WTC11 (cell line): ENCODE results near the gene R3HDM1. TPM values are rescaled to one million over a fixed set of nuclear protein-coding genes. Genes with fewer than 3 reads are reported as not detected.

Experiments
- ATAC-seq: fragments of 200-7000 bp; cut with Tn5 transposase; 2 replicates; pipeline ENCODE4 v1.10.0; 2021; ENCODE audit warnings: mild to moderate bottlenecking, moderate library complexity
- CTCF ChIA-PET: fragments of 300-600 bp; sonication (Branson Sonifier 250); formaldehyde crosslinking; loops from one replicate; lab custom pipeline; 2021; ENCODE audit warnings: antibody characterized with exemption; lab: Charles Lee
- POLR2A ChIA-PET: fragments of 350-600 bp; sonication (Branson Sonifier 250); formaldehyde crosslinking; loops from one replicate; lab custom pipeline; 2021; ENCODE audit warnings: antibody characterized with exemption; lab: Charles Lee
- DNase-seq: peaks from one replicate; pipeline ENCODE4 v3.0.0; 2021; ENCODE audit warnings: low spot score
- H3K27ac Mint-ChIP-seq: 2 replicates; pipeline ENCODE4 v1.8.0; 2021; ENCODE audit warnings: mixed read lengths
- H3K27me3 Mint-ChIP-seq: 2 replicates; pipeline ENCODE4 v1.8.0; 2021; ENCODE audit warnings: low read depth, mild to moderate bottlenecking, moderate library complexity, mixed read lengths
- H3K36me3 Mint-ChIP-seq: 2 replicates; pipeline ENCODE4 v1.8.0; 2021; ENCODE audit warnings: mixed read lengths
- H3K4me1 Mint-ChIP-seq: 2 replicates; pipeline ENCODE4 v1.8.0; 2022; ENCODE audit warnings: mixed read lengths
- H3K4me3 Mint-ChIP-seq: 2 replicates; pipeline ENCODE4 v1.8.0; 2021; ENCODE audit warnings: mild to moderate bottlenecking, moderate library complexity, mixed read lengths
- H3K9me3 Mint-ChIP-seq: 2 replicates; pipeline ENCODE4 v1.8.0; 2021; ENCODE audit warnings: mixed read lengths
- EMX1 ChIP-seq: fragments of 250-450 bp; sonication (Bioruptor Pico); IDR thresholded peaks from 2 replicates; pipeline ENCODE4 v1.8.0; 2021; ENCODE audit warnings: mild to moderate bottlenecking
- ESRRA ChIP-seq: sonication (generic); formaldehyde crosslinking; IDR thresholded peaks from 2 replicates; pipeline ENCODE4 v1.8.1; 2022; ENCODE audit warnings: mild to moderate bottlenecking, missing genetic modification reagents, borderline replicate concordance
- ETV6 ChIP-seq: sonication (generic); formaldehyde crosslinking; IDR thresholded peaks from 2 replicates; pipeline ENCODE4 v1.8.1; 2022; ENCODE audit warnings: mild to moderate bottlenecking, missing genetic modification reagents
- GABPB1 ChIP-seq: sonication (generic); formaldehyde crosslinking; IDR thresholded peaks from 2 replicates; pipeline ENCODE4 v1.8.1; 2023; ENCODE audit warnings: mild to moderate bottlenecking, missing genetic modification reagents
- KAT7 ChIP-seq: sonication (generic); formaldehyde crosslinking; IDR thresholded peaks from 2 replicates; pipeline ENCODE4 v1.8.1; 2023; ENCODE audit warnings: missing genetic modification reagents, mild to moderate bottlenecking, borderline replicate concordance
- MLX ChIP-seq: sonication (generic); formaldehyde crosslinking; IDR thresholded peaks from 2 replicates; pipeline ENCODE4 v1.8.1; 2023; ENCODE audit warnings: mild to moderate bottlenecking, missing genetic modification reagents, moderate library complexity
- NR1H2 ChIP-seq: sonication (generic); formaldehyde crosslinking; IDR thresholded peaks from 2 replicates; pipeline ENCODE4 v1.9.0; 2021; ENCODE audit warnings: mild to moderate bottlenecking, moderate library complexity, missing genetic modification reagents
- SOX15 ChIP-seq: fragments of 250-450 bp; sonication (Bioruptor Pico); IDR thresholded peaks from 2 replicates; pipeline ENCODE4 v1.9.0; 2021; ENCODE audit warnings: mild to moderate bottlenecking
- SP1 ChIP-seq: sonication (generic); formaldehyde crosslinking; conservative IDR thresholded peaks from 2 replicates; pipeline ENCODE4 v1.8.1; 2022; ENCODE audit warnings: missing genetic modification reagents
- TP53 ChIP-seq: sonication (generic); formaldehyde crosslinking; IDR thresholded peaks from 2 replicates; pipeline ENCODE4 v1.8.1; 2023; ENCODE audit warnings: mild to moderate bottlenecking, missing genetic modification reagents
- ZBTB43 ChIP-seq: sonication (generic); formaldehyde crosslinking; IDR thresholded peaks from 2 replicates; pipeline ENCODE4 v1.8.1; 2023; ENCODE audit warnings: mild to moderate bottlenecking, missing genetic modification reagents
- ZNF121 ChIP-seq: sonication (generic); formaldehyde crosslinking; IDR thresholded peaks from 2 replicates; pipeline ENCODE4 v1.8.0; 2023; ENCODE audit warnings: missing genetic modification reagents
- ZNF138 ChIP-seq: sonication (generic); formaldehyde crosslinking; conservative IDR thresholded peaks from 2 replicates; pipeline ENCODE4 v1.8.1; 2022; ENCODE audit warnings: mild to moderate bottlenecking, moderate library complexity, missing genetic modification reagents
- ZNF416 ChIP-seq: fragments of 250-450 bp; sonication (Bioruptor Pico); IDR thresholded peaks from 2 replicates; pipeline ENCODE4 v1.9.0; 2021; ENCODE audit warnings: mild to moderate bottlenecking, inconsistent platforms
- ZNF423 ChIP-seq: fragments of 250-450 bp; sonication (Bioruptor Pico); IDR thresholded peaks from 2 replicates; pipeline ENCODE4 v2.1.2; 2022; ENCODE audit warnings: mild to moderate bottlenecking, moderate library complexity
- ZNF671 ChIP-seq: fragments of 250-450 bp; sonication (Bioruptor Pico); IDR thresholded peaks from 2 replicates; pipeline ENCODE4 v1.8.0; 2021; ENCODE audit warnings: mild to moderate bottlenecking
- total RNA-seq: library from RNA; stranded (reverse); gene quantifications from 3 replicates; pipeline ENCODE4 v1.2.3, GENCODE V29; 2021
- TF ChIP-seq, protein P1 (sequence below): sonication (generic); formaldehyde crosslinking; IDR thresholded peaks from 2 replicates; pipeline ENCODE4 v1.8.0; 2022; ENCODE audit warnings: mild to moderate bottlenecking, missing genetic modification reagents
- TF ChIP-seq, protein P2 (sequence below): sonication (generic); formaldehyde crosslinking; IDR thresholded peaks from 2 replicates; pipeline ENCODE4 v1.8.1; 2023; ENCODE audit warnings: mild to moderate bottlenecking, moderate library complexity, missing genetic modification reagents
- TF ChIP-seq, protein P3 (sequence below): fragments of 250-450 bp; sonication (Bioruptor Pico); IDR thresholded peaks from 2 replicates; pipeline ENCODE4 v2.1.2; 2022; ENCODE audit warnings: mild to moderate bottlenecking, moderate library complexity
- TF ChIP-seq, protein P4 (sequence below): fragments of 250-450 bp; sonication (Bioruptor Pico); IDR thresholded peaks from 2 replicates; pipeline ENCODE4 v1.8.0; 2021; ENCODE audit warnings: mild to moderate bottlenecking
- TF ChIP-seq, protein P5 (sequence below): sonication (generic); formaldehyde crosslinking; conservative IDR thresholded peaks from 2 replicates; pipeline ENCODE4 v1.8.1; 2022; ENCODE audit warnings: mild to moderate bottlenecking, missing genetic modification reagents
- TF ChIP-seq, protein P6 (sequence below): sonication (generic); formaldehyde crosslinking; IDR thresholded peaks from 2 replicates; pipeline ENCODE4 v1.8.0; 2023; ENCODE audit warnings: missing genetic modification reagents
- TF ChIP-seq, protein P7 (sequence below): sonication (generic); formaldehyde crosslinking; IDR thresholded peaks from 2 replicates; pipeline ENCODE4 v1.8.1; 2023; ENCODE audit warnings: mild to moderate bottlenecking, missing genetic modification reagents, borderline replicate concordance
- TF ChIP-seq, protein P8 (sequence below): sonication (generic); formaldehyde crosslinking; conservative IDR thresholded peaks from 2 replicates; pipeline ENCODE4 v1.8.1; 2023; ENCODE audit warnings: mild to moderate bottlenecking, low read depth, missing genetic modification reagents, moderate library complexity

The R3HDM1 gene
- total RNA-seq, 1 experiment from 2014 or later: 58.4 TPM

DNA sequence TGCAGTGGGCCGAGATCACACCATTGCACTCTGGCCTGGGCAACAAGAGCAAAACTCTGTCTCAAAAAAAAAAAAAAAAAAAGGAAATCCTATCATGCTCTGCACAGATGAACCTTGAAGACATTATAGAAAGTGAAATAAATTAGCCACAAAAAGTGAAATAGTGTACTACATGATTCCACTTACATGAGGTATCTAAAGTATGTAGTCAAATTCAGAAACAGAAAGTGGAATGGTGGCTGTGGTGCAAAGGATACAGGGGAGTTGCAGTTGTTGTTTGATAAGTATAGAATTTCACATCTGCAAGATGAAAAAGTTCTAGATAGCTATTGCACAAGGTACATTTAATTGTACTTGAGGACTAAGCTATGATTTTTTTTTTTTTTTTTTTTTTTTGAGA, 5.5 kb upstream of the R3HDM1 start:
- CTCF ChIA-PET: no interaction called here

GRCh38 chr2:135528006-135528405, 3.3 kb upstream of the R3HDM1 start:
- ChIA-PET CTCF (interaction anchor here (0.7 kb wide), 1 partner anchor 1209 kb away, joined by 3 read pairs; no protein-coding TSS in a partner anchor), POLR2A (no interaction called here)
- no peaks in the 10 kb centered on the region for H3K27me3 Mint-ChIP-seq
- no peak for ATAC-seq
- H3K27ac Mint-ChIP-seq: no peak overlapping the region
- no peak for DNase-seq
- TF ChIP-seq, protein P1, sequence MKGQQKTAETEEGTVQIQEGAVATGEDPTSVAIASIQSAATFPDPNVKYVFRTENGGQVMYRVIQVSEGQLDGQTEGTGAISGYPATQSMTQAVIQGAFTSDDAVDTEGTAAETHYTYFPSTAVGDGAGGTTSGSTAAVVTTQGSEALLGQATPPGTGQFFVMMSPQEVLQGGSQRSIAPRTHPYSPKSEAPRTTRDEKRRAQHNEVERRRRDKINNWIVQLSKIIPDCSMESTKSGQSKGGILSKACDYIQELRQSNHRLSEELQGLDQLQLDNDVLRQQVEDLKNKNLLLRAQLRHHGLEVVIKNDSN: no peak
- TF ChIP-seq ZNF671 (CRISPR knock-in tag): no peak
- TF ChIP-seq ESRRA (CRISPR knock-in tag): no peak
- TF ChIP-seq, protein P2, sequence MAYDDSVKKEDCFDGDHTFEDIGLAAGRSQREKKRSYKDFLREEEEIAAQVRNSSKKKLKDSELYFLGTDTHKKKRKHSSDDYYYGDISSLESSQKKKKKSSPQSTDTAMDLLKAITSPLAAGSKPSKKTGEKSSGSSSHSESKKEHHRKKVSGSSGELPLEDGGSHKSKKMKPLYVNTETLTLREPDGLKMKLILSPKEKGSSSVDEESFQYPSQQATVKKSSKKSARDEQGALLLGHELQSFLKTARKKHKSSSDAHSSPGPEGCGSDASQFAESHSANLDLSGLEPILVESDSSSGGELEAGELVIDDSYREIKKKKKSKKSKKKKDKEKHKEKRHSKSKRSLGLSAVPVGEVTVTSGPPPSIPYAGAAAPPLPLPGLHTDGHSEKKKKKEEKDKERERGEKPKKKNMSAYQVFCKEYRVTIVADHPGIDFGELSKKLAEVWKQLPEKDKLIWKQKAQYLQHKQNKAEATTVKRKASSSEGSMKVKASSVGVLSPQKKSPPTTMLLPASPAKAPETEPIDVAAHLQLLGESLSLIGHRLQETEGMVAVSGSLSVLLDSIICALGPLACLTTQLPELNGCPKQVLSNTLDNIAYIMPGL (CRISPR knock-in tag): no peak
- no peak for TF ChIP-seq ZBTB43 (CRISPR knock-in tag)
- TF ChIP-seq, protein P3, sequence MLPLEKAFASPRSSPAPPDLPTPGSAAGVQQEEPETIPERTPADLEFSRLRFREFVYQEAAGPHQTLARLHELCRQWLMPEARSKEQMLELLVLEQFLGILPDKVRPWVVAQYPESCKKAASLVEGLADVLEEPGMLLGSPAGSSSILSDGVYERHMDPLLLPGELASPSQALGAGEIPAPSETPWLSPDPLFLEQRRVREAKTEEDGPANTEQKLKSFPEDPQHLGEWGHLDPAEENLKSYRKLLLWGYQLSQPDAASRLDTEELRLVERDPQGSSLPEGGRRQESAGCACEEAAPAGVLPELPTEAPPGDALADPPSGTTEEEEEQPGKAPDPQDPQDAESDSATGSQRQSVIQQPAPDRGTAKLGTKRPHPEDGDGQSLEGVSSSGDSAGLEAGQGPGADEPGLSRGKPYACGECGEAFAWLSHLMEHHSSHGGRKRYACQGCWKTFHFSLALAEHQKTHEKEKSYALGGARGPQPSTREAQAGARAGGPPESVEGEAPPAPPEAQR (CRISPR knock-in tag): no peak
- TF ChIP-seq, protein P4, sequence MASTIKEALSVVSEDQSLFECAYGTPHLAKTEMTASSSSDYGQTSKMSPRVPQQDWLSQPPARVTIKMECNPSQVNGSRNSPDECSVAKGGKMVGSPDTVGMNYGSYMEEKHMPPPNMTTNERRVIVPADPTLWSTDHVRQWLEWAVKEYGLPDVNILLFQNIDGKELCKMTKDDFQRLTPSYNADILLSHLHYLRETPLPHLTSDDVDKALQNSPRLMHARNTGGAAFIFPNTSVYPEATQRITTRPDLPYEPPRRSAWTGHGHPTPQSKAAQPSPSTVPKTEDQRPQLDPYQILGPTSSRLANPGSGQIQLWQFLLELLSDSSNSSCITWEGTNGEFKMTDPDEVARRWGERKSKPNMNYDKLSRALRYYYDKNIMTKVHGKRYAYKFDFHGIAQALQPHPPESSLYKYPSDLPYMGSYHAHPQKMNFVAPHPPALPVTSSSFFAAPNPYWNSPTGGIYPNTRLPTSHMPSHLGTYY: no peak
- TF ChIP-seq, protein P5, sequence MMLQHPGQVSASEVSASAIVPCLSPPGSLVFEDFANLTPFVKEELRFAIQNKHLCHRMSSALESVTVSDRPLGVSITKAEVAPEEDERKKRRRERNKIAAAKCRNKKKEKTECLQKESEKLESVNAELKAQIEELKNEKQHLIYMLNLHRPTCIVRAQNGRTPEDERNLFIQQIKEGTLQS: no peak
- no peak for TF ChIP-seq SP1 (CRISPR knock-in tag)
- TF ChIP-seq, protein P6, sequence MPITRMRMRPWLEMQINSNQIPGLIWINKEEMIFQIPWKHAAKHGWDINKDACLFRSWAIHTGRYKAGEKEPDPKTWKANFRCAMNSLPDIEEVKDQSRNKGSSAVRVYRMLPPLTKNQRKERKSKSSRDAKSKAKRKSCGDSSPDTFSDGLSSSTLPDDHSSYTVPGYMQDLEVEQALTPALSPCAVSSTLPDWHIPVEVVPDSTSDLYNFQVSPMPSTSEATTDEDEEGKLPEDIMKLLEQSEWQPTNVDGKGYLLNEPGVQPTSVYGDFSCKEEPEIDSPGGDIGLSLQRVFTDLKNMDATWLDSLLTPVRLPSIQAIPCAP (CRISPR knock-in tag): no peak
- TF ChIP-seq, protein P7, sequence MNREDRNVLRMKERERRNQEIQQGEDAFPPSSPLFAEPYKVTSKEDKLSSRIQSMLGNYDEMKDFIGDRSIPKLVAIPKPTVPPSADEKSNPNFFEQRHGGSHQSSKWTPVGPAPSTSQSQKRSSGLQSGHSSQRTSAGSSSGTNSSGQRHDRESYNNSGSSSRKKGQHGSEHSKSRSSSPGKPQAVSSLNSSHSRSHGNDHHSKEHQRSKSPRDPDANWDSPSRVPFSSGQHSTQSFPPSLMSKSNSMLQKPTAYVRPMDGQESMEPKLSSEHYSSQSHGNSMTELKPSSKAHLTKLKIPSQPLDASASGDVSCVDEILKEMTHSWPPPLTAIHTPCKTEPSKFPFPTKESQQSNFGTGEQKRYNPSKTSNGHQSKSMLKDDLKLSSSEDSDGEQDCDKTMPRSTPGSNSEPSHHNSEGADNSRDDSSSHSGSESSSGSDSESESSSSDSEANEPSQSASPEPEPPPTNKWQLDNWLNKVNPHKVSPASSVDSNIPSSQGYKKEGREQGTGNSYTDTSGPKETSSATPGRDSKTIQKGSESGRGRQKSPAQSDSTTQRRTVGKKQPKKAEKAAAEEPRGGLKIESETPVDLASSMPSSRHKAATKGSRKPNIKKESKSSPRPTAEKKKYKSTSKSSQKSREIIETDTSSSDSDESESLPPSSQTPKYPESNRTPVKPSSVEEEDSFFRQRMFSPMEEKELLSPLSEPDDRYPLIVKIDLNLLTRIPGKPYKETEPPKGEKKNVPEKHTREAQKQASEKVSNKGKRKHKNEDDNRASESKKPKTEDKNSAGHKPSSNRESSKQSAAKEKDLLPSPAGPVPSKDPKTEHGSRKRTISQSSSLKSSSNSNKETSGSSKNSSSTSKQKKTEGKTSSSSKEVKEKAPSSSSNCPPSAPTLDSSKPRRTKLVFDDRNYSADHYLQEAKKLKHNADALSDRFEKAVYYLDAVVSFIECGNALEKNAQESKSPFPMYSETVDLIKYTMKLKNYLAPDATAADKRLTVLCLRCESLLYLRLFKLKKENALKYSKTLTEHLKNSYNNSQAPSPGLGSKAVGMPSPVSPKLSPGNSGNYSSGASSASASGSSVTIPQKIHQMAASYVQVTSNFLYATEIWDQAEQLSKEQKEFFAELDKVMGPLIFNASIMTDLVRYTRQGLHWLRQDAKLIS (CRISPR knock-in tag): no peak
- no peak for TF ChIP-seq ZNF423 (CRISPR knock-in tag)
- no peak for TF ChIP-seq ZNF121 (CRISPR knock-in tag)
- no peak overlapping the region for H3K4me3 Mint-ChIP-seq
- peaks cover 15% of the 10 kb centered on the region for H3K36me3 Mint-ChIP-seq
- peaks cover 20% of the 10 kb centered on the region for H3K4me1 Mint-ChIP-seq
- no peaks in the 10 kb centered on the region for H3K9me3 Mint-ChIP-seq

More for the DNA sequence above, 5.5 kb upstream of the R3HDM1 start:
- Mint-ChIP-seq H3K9me3 (peaks cover 3% of the 10 kb centered on the region; the same call in 1 of the 2 replicates), H3K27ac (no peak overlapping the region), H3K36me3 (peaks cover 24% of the 10 kb centered on the region), H3K4me1 (peaks cover 12% of the 10 kb centered on the region), H3K27me3 (no peaks in the 10 kb centered on the region), H3K4me3 (no peak overlapping the region)
- ATAC-seq: no peak
- no peak for DNase-seq
- POLR2A ChIA-PET: no interaction called here
- TF ChIP-seq NR1H2: no peak
- no peak for TF ChIP-seq KAT7 (CRISPR knock-in tag)
- no peak for TF ChIP-seq ZNF416 (CRISPR knock-in tag)
- TF ChIP-seq, protein P8, sequence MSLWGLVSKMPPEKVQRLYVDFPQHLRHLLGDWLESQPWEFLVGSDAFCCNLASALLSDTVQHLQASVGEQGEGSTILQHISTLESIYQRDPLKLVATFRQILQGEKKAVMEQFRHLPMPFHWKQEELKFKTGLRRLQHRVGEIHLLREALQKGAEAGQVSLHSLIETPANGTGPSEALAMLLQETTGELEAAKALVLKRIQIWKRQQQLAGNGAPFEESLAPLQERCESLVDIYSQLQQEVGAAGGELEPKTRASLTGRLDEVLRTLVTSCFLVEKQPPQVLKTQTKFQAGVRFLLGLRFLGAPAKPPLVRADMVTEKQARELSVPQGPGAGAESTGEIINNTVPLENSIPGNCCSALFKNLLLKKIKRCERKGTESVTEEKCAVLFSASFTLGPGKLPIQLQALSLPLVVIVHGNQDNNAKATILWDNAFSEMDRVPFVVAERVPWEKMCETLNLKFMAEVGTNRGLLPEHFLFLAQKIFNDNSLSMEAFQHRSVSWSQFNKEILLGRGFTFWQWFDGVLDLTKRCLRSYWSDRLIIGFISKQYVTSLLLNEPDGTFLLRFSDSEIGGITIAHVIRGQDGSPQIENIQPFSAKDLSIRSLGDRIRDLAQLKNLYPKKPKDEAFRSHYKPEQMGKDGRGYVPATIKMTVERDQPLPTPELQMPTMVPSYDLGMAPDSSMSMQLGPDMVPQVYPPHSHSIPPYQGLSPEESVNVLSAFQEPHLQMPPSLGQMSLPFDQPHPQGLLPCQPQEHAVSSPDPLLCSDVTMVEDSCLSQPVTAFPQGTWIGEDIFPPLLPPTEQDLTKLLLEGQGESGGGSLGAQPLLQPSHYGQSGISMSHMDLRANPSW: no peak
- TF ChIP-seq EMX1: no peak
- TF ChIP-seq SOX15 (CRISPR knock-in tag): no peak
- no peak for TF ChIP-seq MLX (CRISPR knock-in tag)
- TF ChIP-seq ETV6 (CRISPR knock-in tag): no peak
- no peak for TF ChIP-seq TP53 (CRISPR knock-in tag)
- TF ChIP-seq ZNF423 (CRISPR knock-in tag): no peak
- TF ChIP-seq ZNF138 (CRISPR knock-in tag): no peak
- TF ChIP-seq GABPB1: no peak
